IgD-negative memory B cell (primary cell): ENCODE results near the gene EML4. TPM values are rescaled to one million over a fixed set of nuclear protein-coding genes. Genes with fewer than 3 reads are reported as not detected.

ENCODE experiments used
- H3K27ac Mint-ChIP-seq, 3 donors: one replicate each; pipeline ENCODE4 v1.8.0; 2020 to 2022; ENCODE audit warnings: mild to moderate bottlenecking in 3 of 3, mixed read lengths in 3 of 3, moderate library complexity in 1 of 3
- H3K27me3 Mint-ChIP-seq: one replicate; pipeline ENCODE4 v1.8.0; 2021; ENCODE audit warnings: mixed read lengths
- H3K36me3 Mint-ChIP-seq: one replicate; pipeline ENCODE4 v1.8.0; 2020; ENCODE audit warnings: mild to moderate bottlenecking, mixed read lengths
- H3K4me1 Mint-ChIP-seq, 3 donors: one replicate each; pipeline ENCODE4 v1.8.0; 2020 to 2022; ENCODE audit warnings: mixed read lengths in 3 of 3, mild to moderate bottlenecking in 1 of 3
- H3K4me3 Mint-ChIP-seq, 4 donors: one replicate each; pipeline ENCODE4 v1.8.0; 2020 to 2022; ENCODE audit warnings: mild to moderate bottlenecking in 4 of 4, mixed read lengths in 4 of 4, moderate library complexity in 3 of 4
- H3K9me3 Mint-ChIP-seq, 3 donors: one replicate each; pipeline ENCODE4 v1.8.0; 2020 to 2021; ENCODE audit warnings: mixed read lengths in 3 of 3, mild to moderate bottlenecking in 1 of 3
- polyA plus RNA-seq: library from polyadenylated mRNA; unstranded; fragments of 300-500 nt; fragmentation: Illumina TruSeq; gene quantifications from one replicate; pipeline ENCODE4 v1.2.3, GENCODE V29; 2021

EML4 gene
- polyA plus RNA-seq, 1 donor from 2014 or later, result 78.3 TPM

- no peaks in the 10 kb centered on the region for H3K9me3 Mint-ChIP-seq
- peaks cover 6% of the 10 kb centered on the region for H3K36me3 Mint-ChIP-seq
- no peaks in the 10 kb centered on the region for H3K27me3 Mint-ChIP-seq
- no peak overlapping the region for H3K27ac Mint-ChIP-seq
- H3K4me3 Mint-ChIP-seq, result no peak overlapping the region
- H3K4me1 Mint-ChIP-seq, result no peaks in the 10 kb centered on the region
Observed at GRCh38 chr2:42284019-42284418, 114.9 kb downstream of the EML4 start.

GRCh38 chr2:42286268-42286946 is 117.3 kb downstream of the EML4 start:
- H3K4me1 Mint-ChIP-seq, result peaks cover 0 to 2% (median 0%) of the 10 kb centered on the region in 3 donors
- peaks cover 6% of the 10 kb centered on the region for H3K36me3 Mint-ChIP-seq
- H3K9me3 Mint-ChIP-seq, result no peaks in the 10 kb centered on the region
- H3K4me3 Mint-ChIP-seq, result no peak overlapping the region
- H3K27me3 Mint-ChIP-seq, result no peaks in the 10 kb centered on the region
- H3K27ac Mint-ChIP-seq, result peak overlapping the region in 2 of 3 donors; percentile 1 to 9

GRCh38 chr2:42288811-42289210 is 119.7 kb downstream of the EML4 start:
- Mint-ChIP-seq H3K4me1 (peaks cover 0 to 5% (median 2%) of the 10 kb centered on the region in 3 donors), H3K4me3 (no peak overlapping the region), H3K9me3 (no peaks in the 10 kb centered on the region), H3K27me3 (no peaks in the 10 kb centered on the region), H3K36me3 (peaks cover 4% of the 10 kb centered on the region), H3K27ac (no peak overlapping the region)

DNA sequence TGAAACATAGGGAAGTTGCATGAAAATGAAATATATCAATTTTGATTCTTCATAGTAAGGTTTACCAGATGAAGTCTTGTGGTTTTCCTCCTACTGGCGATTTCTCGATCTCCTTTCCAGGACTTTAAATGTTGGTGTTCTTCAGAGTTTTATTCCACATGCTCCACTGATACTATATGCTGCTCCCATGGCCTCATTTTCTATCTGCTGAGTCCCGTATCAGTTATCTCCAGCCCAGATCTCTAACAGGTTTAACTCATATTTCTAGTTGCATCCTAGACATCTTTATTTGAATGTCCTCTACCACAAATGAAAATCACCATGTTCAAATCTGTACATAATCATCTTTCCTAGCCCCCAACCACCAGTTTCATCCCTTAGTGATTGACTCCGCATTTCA is 120.1 kb downstream of the EML4 start:
- Mint-ChIP-seq H3K27ac (peak overlapping the region in 2 of 3 donors; percentile 46 to 90), H3K4me1 (peaks cover 0 to 5% (median 2%) of the 10 kb centered on the region in 3 donors), H3K27me3 (no peaks in the 10 kb centered on the region), H3K36me3 (peaks cover 4% of the 10 kb centered on the region), H3K9me3 (no peaks in the 10 kb centered on the region), H3K4me3 (no peak overlapping the region)

DNA sequence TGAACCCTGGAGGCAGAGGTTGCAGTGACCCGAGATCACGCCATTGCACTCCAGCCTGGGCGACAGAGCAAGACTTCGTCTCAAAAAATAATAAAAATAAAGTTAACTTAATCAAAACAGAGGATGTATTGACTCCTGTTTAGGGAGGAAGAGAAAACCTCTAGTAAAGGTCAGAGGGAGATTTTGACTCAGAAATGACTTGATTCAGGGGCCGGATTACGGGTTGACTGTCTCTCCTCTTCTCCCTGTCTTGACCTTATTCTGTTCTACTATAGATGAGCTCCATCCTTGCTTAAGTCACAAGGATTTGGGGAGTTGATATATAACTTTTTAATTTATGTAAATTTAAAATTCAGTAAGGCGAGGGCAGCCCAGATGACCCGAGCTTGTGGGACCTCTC is 120.9 kb downstream of the EML4 start:
- no peaks in the 10 kb centered on the region for H3K27me3 Mint-ChIP-seq
- no peak overlapping the region for H3K4me3 Mint-ChIP-seq
- H3K9me3 Mint-ChIP-seq, result no peaks in the 10 kb centered on the region
- H3K36me3 Mint-ChIP-seq, result peaks cover 4% of the 10 kb centered on the region
- peaks cover under 1 to 8% (median 6%) of the 10 kb centered on the region in 3 donors for H3K4me1 Mint-ChIP-seq
- no peak overlapping the region for H3K27ac Mint-ChIP-seq

- H3K27ac Mint-ChIP-seq, result peak overlapping the region in 1 of 3 donors; percentile 14
- H3K4me1 Mint-ChIP-seq, result peaks cover 24 to 35% (median 33%) of the 10 kb centered on the region in 3 donors
- H3K9me3 Mint-ChIP-seq, result no peaks in the 10 kb centered on the region
- H3K36me3 Mint-ChIP-seq, result peaks cover 8% of the 10 kb centered on the region
- no peak overlapping the region for H3K4me3 Mint-ChIP-seq
- no peaks in the 10 kb centered on the region for H3K27me3 Mint-ChIP-seq
Observed at GRCh38 chr2:42293019-42293418, 123.9 kb downstream of the EML4 start.

- Mint-ChIP-seq H3K4me1 (peaks cover 30 to 49% (median 36%) of the 10 kb centered on the region in 3 donors), H3K4me3 (peak overlapping the region in 2 of 4 donors; percentile 57 to 63), H3K27ac (peak overlapping the region; percentile 59 to 68 (median 67)), H3K36me3 (peaks cover 13% of the 10 kb centered on the region), H3K27me3 (no peaks in the 10 kb centered on the region), H3K9me3 (no peaks in the 10 kb centered on the region)
Observed at GRCh38 chr2:42296226-42296625, 127.1 kb downstream of the EML4 start.

DNA sequence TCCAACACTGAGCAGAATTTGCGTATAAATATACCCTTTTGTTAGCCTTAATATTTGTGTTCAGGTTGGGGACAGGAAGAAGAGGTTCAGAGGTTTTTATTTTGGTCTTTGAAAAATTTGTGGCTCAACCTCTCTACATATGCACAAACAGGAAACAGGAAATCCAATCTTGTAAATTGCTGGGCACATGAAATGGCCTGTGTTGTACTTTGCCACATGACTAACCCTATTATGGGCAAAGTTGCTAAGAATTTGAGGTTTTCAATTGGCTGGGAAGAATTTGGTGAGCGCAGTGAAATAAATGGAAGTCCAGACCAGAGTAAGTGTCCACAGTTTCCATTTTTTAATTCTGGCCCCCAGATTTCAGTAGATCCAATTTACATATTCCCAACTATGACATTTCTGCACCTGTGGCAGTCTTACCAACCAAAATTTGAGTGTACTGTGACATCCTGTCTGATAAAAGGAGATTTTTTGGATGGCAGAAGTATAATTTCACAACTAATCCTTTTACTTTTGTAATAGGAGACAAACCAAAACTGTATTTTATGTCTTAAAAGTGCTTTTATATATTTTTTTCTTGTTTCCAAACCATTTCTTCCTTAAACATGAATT is 128.3 kb downstream of the EML4 start:
- Mint-ChIP-seq H3K27ac (peak overlapping the region; percentile 29 to 65 (median 33)), H3K36me3 (peaks cover 11% of the 10 kb centered on the region), H3K4me1 (peaks cover 30 to 45% (median 36%) of the 10 kb centered on the region in 3 donors), H3K27me3 (no peaks in the 10 kb centered on the region), H3K9me3 (no peaks in the 10 kb centered on the region), H3K4me3 (peak overlapping the region in 3 of 4 donors; percentile 12 to 82 (median 57))

- Mint-ChIP-seq H3K4me3 (peak overlapping the region in 1 of 4 donors; percentile 23), H3K36me3 (peaks cover 11% of the 10 kb centered on the region), H3K27me3 (no peaks in the 10 kb centered on the region), H3K4me1 (peaks cover 30 to 44% (median 36%) of the 10 kb centered on the region in 3 donors), H3K27ac (peak overlapping the region in 1 of 3 donors; percentile 29), H3K9me3 (no peaks in the 10 kb centered on the region)
Observed at GRCh38 chr2:42298132-42298531, 129.0 kb downstream of the EML4 start.

DNA sequence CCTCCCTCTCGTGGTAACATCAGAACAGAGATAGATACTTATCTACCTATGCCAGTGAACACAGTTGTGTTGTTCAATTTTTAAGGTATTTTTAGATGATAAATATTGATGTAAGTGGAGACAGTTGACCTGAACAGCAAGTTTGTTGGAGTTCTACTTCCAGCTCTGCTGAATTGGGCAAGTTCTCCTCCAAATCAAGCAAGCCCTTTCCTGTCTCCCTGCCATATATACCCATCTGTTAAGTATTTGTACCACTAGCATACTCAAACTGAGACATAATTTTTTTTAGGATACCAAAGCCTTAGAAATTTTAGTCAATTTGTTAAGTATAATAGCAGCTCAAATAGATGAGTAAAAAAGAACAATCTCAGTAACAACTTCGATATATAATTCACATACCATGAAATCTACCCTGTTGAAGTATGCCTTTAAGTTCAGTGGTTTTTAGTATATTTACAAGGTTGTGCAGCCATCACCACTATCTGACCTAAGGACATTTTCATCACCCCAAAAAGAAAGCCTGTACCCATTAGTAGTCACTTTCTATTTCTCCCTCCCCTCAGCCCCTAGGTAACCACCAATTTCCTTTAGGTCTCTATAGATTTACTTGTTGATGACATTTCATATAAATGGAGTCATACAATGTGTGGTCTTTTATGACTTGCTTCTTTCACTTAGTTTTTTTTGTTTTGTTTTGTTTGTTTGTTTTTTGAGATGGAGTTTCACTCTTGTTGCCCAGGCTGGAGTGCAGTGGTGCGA is 130.0 kb downstream of the EML4 start:
- H3K27me3 Mint-ChIP-seq, result no peaks in the 10 kb centered on the region
- peaks cover 13% of the 10 kb centered on the region for H3K36me3 Mint-ChIP-seq
- H3K27ac Mint-ChIP-seq, result peak overlapping the region in 2 of 3 donors; percentile 31 to 64
- H3K4me1 Mint-ChIP-seq, result peaks cover 30 to 44% (median 36%) of the 10 kb centered on the region in 3 donors
- no peaks in the 10 kb centered on the region for H3K9me3 Mint-ChIP-seq
- no peak overlapping the region for H3K4me3 Mint-ChIP-seq

DNA sequence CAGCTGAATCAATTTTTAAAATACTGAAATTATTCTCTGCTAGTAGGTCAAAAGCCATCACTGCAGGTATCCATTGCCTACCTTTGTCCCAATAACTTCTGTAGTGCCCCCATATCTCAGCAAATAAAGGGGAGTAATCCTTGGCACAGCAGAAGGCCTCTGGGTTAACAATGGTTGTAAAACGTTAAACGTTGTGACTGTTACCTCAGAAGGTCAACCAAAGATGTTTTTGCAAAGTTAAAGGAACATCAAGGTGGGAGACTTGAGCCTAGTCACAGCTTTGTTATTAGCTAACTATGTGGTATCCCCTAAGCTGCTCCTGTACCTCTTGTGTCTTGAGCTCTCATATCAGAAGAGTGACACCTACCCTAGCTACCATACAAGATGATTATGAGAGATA is 131.4 kb downstream of the EML4 start:
- no peaks in the 10 kb centered on the region for H3K9me3 Mint-ChIP-seq
- peaks cover 26 to 36% (median 28%) of the 10 kb centered on the region in 3 donors for H3K4me1 Mint-ChIP-seq
- H3K4me3 Mint-ChIP-seq, result no peak overlapping the region
- peaks cover 13% of the 10 kb centered on the region for H3K36me3 Mint-ChIP-seq
- peak overlapping the region in 1 of 3 donors; percentile 23 for H3K27ac Mint-ChIP-seq
- no peaks in the 10 kb centered on the region for H3K27me3 Mint-ChIP-seq

GRCh38 chr2:42303252-42303651 is 134.1 kb downstream of the EML4 start:
- Mint-ChIP-seq H3K36me3 (peaks cover 11% of the 10 kb centered on the region), H3K4me1 (peaks cover 4 to 11% (median 4%) of the 10 kb centered on the region in 3 donors), H3K4me3 (no peak overlapping the region), H3K9me3 (no peaks in the 10 kb centered on the region), H3K27me3 (no peaks in the 10 kb centered on the region), H3K27ac (peak overlapping the region in 1 of 3 donors; percentile 41)

- Mint-ChIP-seq H3K9me3 (no peaks in the 10 kb centered on the region), H3K36me3 (peaks cover 14% of the 10 kb centered on the region), H3K27ac (peak overlapping the region in 2 of 3 donors; percentile 5 to 9), H3K27me3 (no peaks in the 10 kb centered on the region), H3K4me3 (no peak overlapping the region), H3K4me1 (peaks cover 0 to 3% (median 2%) of the 10 kb centered on the region in 3 donors)
Observed at GRCh38 chr2:42304059-42304713, 135.0 kb downstream of the EML4 start.

DNA sequence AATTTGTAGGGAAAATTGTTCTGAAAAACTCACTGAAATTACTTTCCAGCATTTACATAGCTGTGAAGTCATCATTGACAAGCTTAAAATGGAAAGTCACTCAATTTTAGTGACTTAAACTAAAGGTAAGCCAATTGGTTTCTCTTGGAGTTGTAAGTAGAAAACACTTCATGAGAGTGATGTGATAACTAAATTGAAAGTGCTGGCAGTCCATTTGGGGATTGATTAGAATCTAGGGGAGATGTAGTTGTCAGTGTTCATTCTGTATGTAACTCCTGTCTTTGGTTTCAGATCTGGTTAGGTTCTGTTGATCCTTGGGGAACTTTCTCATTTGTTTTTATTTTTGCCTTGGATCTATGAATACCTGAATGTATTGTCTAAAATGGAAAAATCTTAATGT is 138.0 kb downstream of the EML4 start:
- H3K4me3 Mint-ChIP-seq, result no peak overlapping the region
- H3K9me3 Mint-ChIP-seq, result no peaks in the 10 kb centered on the region
- peak overlapping the region in 1 of 3 donors; percentile 47 for H3K27ac Mint-ChIP-seq
- no peaks in the 10 kb centered on the region for H3K27me3 Mint-ChIP-seq
- H3K4me1 Mint-ChIP-seq, result no peaks in the 10 kb centered on the region
- peaks cover 11% of the 10 kb centered on the region for H3K36me3 Mint-ChIP-seq

DNA sequence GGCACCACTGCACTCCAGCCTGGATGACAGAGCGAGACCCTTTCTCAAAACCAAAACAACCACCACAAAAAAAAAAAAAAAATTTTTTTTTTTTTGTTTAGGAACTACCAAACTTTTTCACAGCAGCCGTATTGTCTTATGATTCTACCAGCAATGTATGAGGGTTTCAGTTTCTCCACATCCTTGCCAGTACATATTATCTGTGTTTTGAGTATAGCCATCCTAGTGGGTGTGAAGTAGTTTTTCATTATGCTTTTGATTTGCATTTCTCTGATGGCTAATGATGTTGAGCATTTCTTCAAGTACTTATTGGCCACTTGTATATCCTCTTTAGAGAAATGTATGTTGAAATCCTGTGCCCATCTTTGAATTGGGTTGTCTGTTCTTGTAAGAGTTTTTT is 140.2 kb downstream of the EML4 start:
- Mint-ChIP-seq H3K36me3 (peaks cover 7% of the 10 kb centered on the region), H3K4me3 (no peak overlapping the region), H3K9me3 (no peaks in the 10 kb centered on the region), H3K27me3 (no peaks in the 10 kb centered on the region), H3K4me1 (no peaks in the 10 kb centered on the region), H3K27ac (peak overlapping the region in 2 of 3 donors; percentile 39 to 46)
